Cardiac muscle cell (in vitro differentiated cells and primary cell): ENCODE results near the gene ZBTB17. TPM values are rescaled to one million over a fixed set of nuclear protein-coding genes. Genes with fewer than 3 reads are reported as not detected.

Experiments
- DNase-seq, 2 donors: peaks; one replicate each; pipeline versions ENCODE4 v3.0.0 to v3.0.0-alpha.2; 2010 to 2017; ENCODE audit warnings: low read depth in 1 of 2, low spot score in 1 of 2
- H3K27ac ChIP-seq: fragments of 200-600 bp; sonication (generic); 2 replicates; pipeline ENCODE4 v1.5.1; 2016
- H3K27me3 ChIP-seq: fragments of 200-600 bp; sonication (generic); 2 replicates; pipeline ENCODE4 v1.6.0; 2016; ENCODE audit warnings: control low read depth
- H3K36me3 ChIP-seq: fragments of 200-600 bp; sonication (generic); 2 replicates; pipeline ENCODE4 v1.5.1; 2016; ENCODE audit warnings: control low read depth
- H3K4me1 ChIP-seq: fragments of 200-600 bp; sonication (generic); 2 replicates; pipeline ENCODE4 v1.8.1; 2017; ENCODE audit warnings: low read depth, mild to moderate bottlenecking, mixed run types
- H3K4me3 ChIP-seq: fragments of 200-600 bp; sonication (generic); 2 replicates; pipeline ENCODE4 v1.5.1; 2016; ENCODE audit warnings: mild to moderate bottlenecking
- H3K9me3 ChIP-seq: fragments of 200-600 bp; sonication (generic); 2 replicates; pipeline ENCODE4 v1.5.1; 2017; ENCODE audit warnings: low read depth, mild to moderate bottlenecking, control low read depth
- CTCF ChIP-seq: IDR thresholded peaks from 2 replicates; pipeline ENCODE4 v1.5.1; 2012; ENCODE audit warnings: low read depth, mild to moderate bottlenecking, low read length
- polyA plus RNA-seq: library from polyadenylated mRNA; unstranded; fragments of >200 nt; fragmentation: Nextera tagmentation; extraction: Ambion mirVana; gene quantifications from 2 replicates; pipeline ENCODE4 v1.2.1, GENCODE V29; 2016
- total RNA-seq: library from RNA; depleted of rRNA; stranded (reverse); fragments of >200 nt; gene quantifications from 2 replicates; pipeline ENCODE4 v1.2.3, GENCODE V29; 2016

ZBTB17 gene
- total and polyA plus RNA-seq, 2 experiments from 2014 or later, result 47.1 to 64.0 TPM

- DNase-seq, result no peak
- peaks cover 76% of the 10 kb centered on the region for H3K4me1 ChIP-seq
- H3K4me3 ChIP-seq, result no peak overlapping the region
- H3K36me3 ChIP-seq, result no peaks in the 10 kb centered on the region
- no peaks in the 10 kb centered on the region for H3K9me3 ChIP-seq
- H3K27ac ChIP-seq, result peak overlapping the region; percentile 65
- no peaks in the 10 kb centered on the region for H3K27me3 ChIP-seq
- TF ChIP-seq CTCF, result no peak
Measured at GRCh38 chr1:15955552-15955951, 20.3 kb downstream of the ZBTB17 start.

- Histone ChIP-seq H3K4me1 (peaks cover 84% of the 10 kb centered on the region), H3K27me3 (no peaks in the 10 kb centered on the region), H3K27ac (peak overlapping the region; percentile 60), H3K4me3 (no peak overlapping the region), H3K9me3 (no peaks in the 10 kb centered on the region), H3K36me3 (no peaks in the 10 kb centered on the region)
- no peak for DNase-seq
- TF ChIP-seq CTCF, result no peak
Measured at GRCh38 chr1:15954316-15954715, 21.6 kb downstream of the ZBTB17 start.

- peak overlapping the region; percentile 60 for H3K27ac ChIP-seq
- peaks cover 85% of the 10 kb centered on the region for H3K4me1 ChIP-seq
- TF ChIP-seq CTCF, result no peak
- no peak overlapping the region for H3K4me3 ChIP-seq
- no peaks in the 10 kb centered on the region for H3K9me3 ChIP-seq
- DNase-seq, result peak in 1 of 2 donors; percentile 46
- no peaks in the 10 kb centered on the region for H3K27me3 ChIP-seq
- H3K36me3 ChIP-seq, result no peaks in the 10 kb centered on the region
Measured at GRCh38 chr1:15953791-15954241, 22.1 kb downstream of the ZBTB17 start.

- Histone ChIP-seq H3K9me3 (no peaks in the 10 kb centered on the region), H3K4me3 (no peak overlapping the region), H3K27ac (peak overlapping the region; percentile 60), H3K27me3 (no peaks in the 10 kb centered on the region), H3K4me1 (peaks cover 83% of the 10 kb centered on the region), H3K36me3 (no peaks in the 10 kb centered on the region)
- no peak for TF ChIP-seq CTCF
- DNase-seq, result peak in 1 of 2 donors; percentile 58
Measured at GRCh38 chr1:15953294-15953771, 22.6 kb downstream of the ZBTB17 start.

GRCh38 chr1:15952317-15953258 is 23.3 kb downstream of the ZBTB17 start:
- Histone ChIP-seq H3K4me1 (peaks cover 75% of the 10 kb centered on the region), H3K36me3 (no peaks in the 10 kb centered on the region), H3K4me3 (no peak overlapping the region), H3K27ac (no peak overlapping the region), H3K9me3 (no peaks in the 10 kb centered on the region), H3K27me3 (no peaks in the 10 kb centered on the region)
- no peak for TF ChIP-seq CTCF
- DNase-seq, result peak in 1 of 2 donors; percentile 78
